GM06990 (cell line): ENCODE measurements around the gene KLF2.
A peak's percentile ranks its signal among the peaks of the same experiment; 100 is the strongest.

Experiments used
- DNase-seq: peaks from one replicate; pipeline ENCODE4 v3.0.0-alpha.2; 2011; ENCODE audit not compliant: insufficient read length; ENCODE audit errors: extremely low read depth
- H3K27me3 ChIP-seq: replicated peaks from 2 replicates; pipeline ENCODE4 v1.6.0; 2011; ENCODE audit warnings: low read length; ENCODE audit not compliant: control insufficient read depth, insufficient read depth
- H3K36me3 ChIP-seq: 2 replicates; pipeline ENCODE4 v1.5.1; 2011; ENCODE audit warnings: low read length; ENCODE audit not compliant: control insufficient read depth, insufficient read depth
- H3K4me3 ChIP-seq: replicated peaks from 2 replicates; pipeline ENCODE4 v1.5.1; 2011; ENCODE audit warnings: low read depth, mild to moderate bottlenecking, control low read depth, low read length
- TF ChIP-seq, protein P1 (sequence below): IDR thresholded peaks from 2 replicates; pipeline ENCODE4 v1.5.1; 2011; ENCODE audit warnings: low read length, control low read depth, mild to moderate bottlenecking, inconsistent platforms; ENCODE audit not compliant: insufficient read depth, poor library complexity, severe bottlenecking

Gene KLF2

DNA sequence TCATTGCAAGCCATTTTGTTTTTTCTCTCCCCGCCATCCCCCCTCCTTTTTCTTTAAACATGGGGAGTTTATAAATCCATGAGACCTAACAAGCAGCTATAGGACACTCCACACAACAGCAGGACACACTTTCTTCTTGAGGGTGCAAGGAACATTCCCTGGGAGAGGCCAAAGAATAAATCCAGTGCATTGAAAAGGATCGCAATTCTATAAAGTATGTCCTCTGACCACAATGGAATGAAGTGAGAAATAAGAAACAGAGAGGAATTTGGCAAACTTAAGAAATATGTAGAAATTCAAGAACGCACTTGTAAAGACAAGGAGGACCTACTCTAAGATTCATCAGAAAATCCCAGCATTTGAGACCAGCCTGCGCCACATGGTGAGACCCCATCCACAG lies 11.9 kb downstream of the KLF2 start:
- Histone ChIP-seq H3K27me3 (no peaks in the 10 kb centered on the region), H3K4me3 (no peak overlapping the region), H3K36me3 (no peaks in the 10 kb centered on the region)
- no peak for DNase-seq
- TF ChIP-seq, protein P1, sequence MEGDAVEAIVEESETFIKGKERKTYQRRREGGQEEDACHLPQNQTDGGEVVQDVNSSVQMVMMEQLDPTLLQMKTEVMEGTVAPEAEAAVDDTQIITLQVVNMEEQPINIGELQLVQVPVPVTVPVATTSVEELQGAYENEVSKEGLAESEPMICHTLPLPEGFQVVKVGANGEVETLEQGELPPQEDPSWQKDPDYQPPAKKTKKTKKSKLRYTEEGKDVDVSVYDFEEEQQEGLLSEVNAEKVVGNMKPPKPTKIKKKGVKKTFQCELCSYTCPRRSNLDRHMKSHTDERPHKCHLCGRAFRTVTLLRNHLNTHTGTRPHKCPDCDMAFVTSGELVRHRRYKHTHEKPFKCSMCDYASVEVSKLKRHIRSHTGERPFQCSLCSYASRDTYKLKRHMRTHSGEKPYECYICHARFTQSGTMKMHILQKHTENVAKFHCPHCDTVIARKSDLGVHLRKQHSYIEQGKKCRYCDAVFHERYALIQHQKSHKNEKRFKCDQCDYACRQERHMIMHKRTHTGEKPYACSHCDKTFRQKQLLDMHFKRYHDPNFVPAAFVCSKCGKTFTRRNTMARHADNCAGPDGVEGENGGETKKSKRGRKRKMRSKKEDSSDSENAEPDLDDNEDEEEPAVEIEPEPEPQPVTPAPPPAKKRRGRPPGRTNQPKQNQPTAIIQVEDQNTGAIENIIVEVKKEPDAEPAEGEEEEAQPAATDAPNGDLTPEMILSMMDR, result no peak

DNA sequence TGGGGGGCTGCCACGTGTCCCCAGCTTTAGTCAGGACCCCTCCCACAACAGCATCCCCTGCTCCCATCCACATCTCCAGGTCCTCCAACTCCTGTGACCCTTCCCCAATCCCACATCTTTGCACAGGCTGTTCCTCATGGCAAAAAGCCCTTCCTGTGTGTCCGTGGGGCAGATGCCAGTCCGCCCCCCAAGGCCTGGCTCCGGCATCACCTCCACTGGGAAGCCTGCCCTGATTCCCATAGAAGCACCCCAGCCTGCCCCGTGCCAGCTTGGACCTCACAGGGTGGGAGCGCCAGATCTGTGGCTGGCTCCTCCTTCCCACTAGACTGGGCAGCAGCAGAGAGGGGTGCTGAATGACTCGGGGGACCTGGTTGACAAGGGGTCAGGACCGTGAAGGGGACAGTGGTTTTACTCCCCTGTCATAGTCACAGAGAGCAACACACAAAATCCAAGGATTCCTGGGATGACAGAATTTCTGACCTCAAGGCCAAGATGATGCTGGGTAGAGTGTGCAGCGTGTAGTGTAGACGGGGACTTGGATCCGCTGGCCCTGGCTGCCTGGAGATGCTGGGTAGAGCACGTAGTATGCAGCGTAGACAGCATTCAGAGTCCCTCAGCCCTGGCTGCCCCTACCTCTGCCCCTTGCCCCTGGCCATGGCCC lies 13.3 kb downstream of the KLF2 start:
- Histone ChIP-seq H3K36me3 (no peaks in the 10 kb centered on the region), H3K4me3 (no peak overlapping the region), H3K27me3 (no peaks in the 10 kb centered on the region)
- TF ChIP-seq, protein P1, result no peak
- DNase-seq, result no peak

GRCh38 chr19:16338470-16339360 lies 14.1 kb downstream of the KLF2 start:
- TF ChIP-seq, protein P1, result no peak
- Histone ChIP-seq H3K36me3 (no peaks in the 10 kb centered on the region), H3K4me3 (no peak overlapping the region), H3K27me3 (no peaks in the 10 kb centered on the region)
- peak; percentile 77 for DNase-seq

GRCh38 chr19:16339361-16339725 lies 14.7 kb downstream of the KLF2 start:
- Histone ChIP-seq H3K27me3 (no peaks in the 10 kb centered on the region), H3K36me3 (no peaks in the 10 kb centered on the region), H3K4me3 (no peak overlapping the region)
- DNase-seq, result no peak
- TF ChIP-seq, protein P1, result no peak

DNA sequence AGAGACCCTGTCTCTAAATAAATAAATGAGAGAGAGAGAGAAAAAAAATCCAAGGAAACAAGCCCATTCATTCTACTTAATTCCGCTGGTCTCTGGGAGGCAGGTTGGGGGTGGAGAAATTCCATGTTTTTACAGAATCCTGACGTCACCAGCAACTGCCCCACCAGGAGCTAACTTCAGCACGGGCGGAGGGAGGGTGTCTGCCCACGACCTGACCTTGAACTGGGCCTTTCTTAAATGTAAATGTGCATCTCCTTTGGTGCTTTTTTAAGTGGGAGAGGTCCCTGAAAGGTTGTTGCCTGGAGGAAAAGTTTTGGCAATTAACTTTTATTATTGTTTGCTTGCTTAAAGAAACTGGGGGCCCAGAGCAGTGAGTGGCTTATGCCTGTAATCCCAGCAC lies 15.5 kb downstream of the KLF2 start:
- TF ChIP-seq, protein P1, result no peak
- Histone ChIP-seq H3K27me3 (no peaks in the 10 kb centered on the region), H3K4me3 (no peak overlapping the region), H3K36me3 (no peaks in the 10 kb centered on the region)
- DNase-seq, result no peak
